ENCODE data around the gene ADGRG1. TPM values are rescaled to one million over a fixed set of nuclear protein-coding genes. Genes with fewer than 3 reads are reported as not detected.

The ADGRG1 gene
- total and polyA plus RNA-seq, 8 donors: 36.4 to 102 (median 79.1) TPM

- H3K27ac ChIP-seq: no peak overlapping the region
- no peak for DNase-seq
- no peaks in the 10 kb centered on the region for H3K9me3 ChIP-seq
- TF ChIP-seq, protein P1, sequence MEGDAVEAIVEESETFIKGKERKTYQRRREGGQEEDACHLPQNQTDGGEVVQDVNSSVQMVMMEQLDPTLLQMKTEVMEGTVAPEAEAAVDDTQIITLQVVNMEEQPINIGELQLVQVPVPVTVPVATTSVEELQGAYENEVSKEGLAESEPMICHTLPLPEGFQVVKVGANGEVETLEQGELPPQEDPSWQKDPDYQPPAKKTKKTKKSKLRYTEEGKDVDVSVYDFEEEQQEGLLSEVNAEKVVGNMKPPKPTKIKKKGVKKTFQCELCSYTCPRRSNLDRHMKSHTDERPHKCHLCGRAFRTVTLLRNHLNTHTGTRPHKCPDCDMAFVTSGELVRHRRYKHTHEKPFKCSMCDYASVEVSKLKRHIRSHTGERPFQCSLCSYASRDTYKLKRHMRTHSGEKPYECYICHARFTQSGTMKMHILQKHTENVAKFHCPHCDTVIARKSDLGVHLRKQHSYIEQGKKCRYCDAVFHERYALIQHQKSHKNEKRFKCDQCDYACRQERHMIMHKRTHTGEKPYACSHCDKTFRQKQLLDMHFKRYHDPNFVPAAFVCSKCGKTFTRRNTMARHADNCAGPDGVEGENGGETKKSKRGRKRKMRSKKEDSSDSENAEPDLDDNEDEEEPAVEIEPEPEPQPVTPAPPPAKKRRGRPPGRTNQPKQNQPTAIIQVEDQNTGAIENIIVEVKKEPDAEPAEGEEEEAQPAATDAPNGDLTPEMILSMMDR (IDR thresholded peaks at IDR 0.05): no peak
- ATAC-seq: no peak
- no peaks in the 10 kb centered on the region for H3K27me3 ChIP-seq
- H3K36me3 ChIP-seq: peaks cover 0 to 4% (median 0%) of the 10 kb centered on the region in 3 donors
- H3K4me3 ChIP-seq: no peak overlapping the region
- WGBS, 2 donors: 83 to 87% methylated on average over 9 of the region's 9 CpGs
- no peak for FAIRE-seq
- peaks cover 9 to 12% (median 11%) of the 10 kb centered on the region in 3 donors for H3K4me1 ChIP-seq
- intact Hi-C loops (cut with DNase I): loop anchor here in 1 of 3 donors (10.0 kb wide), 1 partner anchor 49 kb away; no protein-coding TSS in a partner anchor
These were observed 15.5 kb downstream of the ADGRG1 start for GRCh38 chr16:57643910-57644309.

- Histone ChIP-seq H3K4me1 (peaks cover 9 to 12% (median 10%) of the 10 kb centered on the region in 3 donors), H3K27me3 (no peaks in the 10 kb centered on the region), H3K4me3 (no peak overlapping the region), H3K9me3 (no peaks in the 10 kb centered on the region), H3K27ac (no peak overlapping the region), H3K36me3 (peaks cover 0 to 4% (median 0%) of the 10 kb centered on the region in 3 donors)
- no peak for FAIRE-seq
- WGBS, 2 donors: 92 to 94% methylated on average over 11 of the region's 11 CpGs
- intact Hi-C loops (cut with DNase I): loop anchor here (5.0 to 10.0 kb wide), 3 partner anchors 50 to 78 kb away; no protein-coding TSS in a partner anchor
- TF ChIP-seq, protein P1 (IDR thresholded peaks at IDR 0.05): no peak
- no peak for ATAC-seq
- no peak for DNase-seq
These were observed 16.1 kb downstream of the ADGRG1 start for GRCh38 chr16:57644383-57645014.

DNA sequence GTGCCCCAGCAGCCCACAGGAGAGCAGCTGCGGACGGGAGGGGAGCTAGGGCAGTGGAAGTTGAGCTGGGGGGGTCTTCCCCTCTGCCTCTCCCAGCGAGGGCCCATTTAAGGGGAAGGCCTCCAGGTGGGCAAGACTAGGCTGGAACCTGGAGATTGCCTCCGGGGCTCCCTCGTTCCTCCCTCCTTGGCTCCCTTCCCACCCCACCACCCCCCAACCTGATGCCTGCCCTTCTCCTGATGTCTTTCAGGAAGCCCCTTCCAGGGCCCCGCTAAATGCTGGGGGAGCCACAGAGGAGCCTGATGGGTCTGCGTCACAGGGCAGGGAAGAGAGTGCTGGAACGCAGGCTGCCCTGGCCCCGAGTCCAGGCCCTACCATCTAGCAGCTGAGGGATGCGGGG lies 16.7 kb downstream of the ADGRG1 start:
- ATAC-seq: no peak

GRCh38 chr16:57645691-57646387 lies 17.4 kb downstream of the ADGRG1 start:
- WGBS, 2 donors: 72 to 74% methylated on average over 21 to 24 of the region's 24 CpGs
- TF ChIP-seq, protein P1 (IDR thresholded peaks at IDR 0.05): no peak
- no peaks in the 10 kb centered on the region for H3K27me3 ChIP-seq
- H3K4me3 ChIP-seq: no peak overlapping the region
- H3K36me3 ChIP-seq: peaks cover 0 to 10% (median 0%) of the 10 kb centered on the region in 3 donors
- no peaks in the 10 kb centered on the region for H3K9me3 ChIP-seq
- H3K4me1 ChIP-seq: peaks cover 0 to 2% (median 1%) of the 10 kb centered on the region in 3 donors
- FAIRE-seq (no peak), ATAC-seq (no peak), DNase-seq (no peak)
- H3K27ac ChIP-seq: no peak overlapping the region
- intact Hi-C loops (cut with DNase I): loop anchor here (5.0 to 10.0 kb wide), 3 partner anchors 51 to 76 kb away; no protein-coding TSS in a partner anchor

More for the DNA sequence above, 16.7 kb downstream of the ADGRG1 start:
- H3K27ac ChIP-seq: no peak overlapping the region
- FAIRE-seq (no peak), DNase-seq (no peak)
- H3K9me3 ChIP-seq: no peaks in the 10 kb centered on the region
- intact Hi-C loops (cut with DNase I): loop anchor here (5.0 to 10.0 kb wide), 3 partner anchors 50 to 77 kb away; no protein-coding TSS in a partner anchor
- no peak overlapping the region for H3K4me3 ChIP-seq
- WGBS, 2 donors: 75 to 78% methylated on average over 10 of the region's 10 CpGs
- H3K27me3 ChIP-seq: no peaks in the 10 kb centered on the region
- peaks cover 0 to 7% (median 0%) of the 10 kb centered on the region in 3 donors for H3K36me3 ChIP-seq
- TF ChIP-seq, protein P1 (IDR thresholded peaks at IDR 0.05): no peak
- peaks cover 4 to 9% (median 8%) of the 10 kb centered on the region in 3 donors for H3K4me1 ChIP-seq
